NCI-H748 treated with DMSO at 0.1 percent for 48 hours (cell line): ENCODE measurements around the gene CDYL2.

Experiments used
- DNase-seq: peaks from one replicate; lab custom pipeline; 2025; lab: John Stamatoyannopoulos, UW

The CDYL2 gene

GRCh38 chr16:80622007-80622406 is 182.4 kb downstream of the CDYL2 start:
- no peak for DNase-seq

- no peak for DNase-seq
Observed at GRCh38 chr16:80620736-80621605, 183.4 kb downstream of the CDYL2 start.

- DNase-seq = no peak
Observed at GRCh38 chr16:80619824-80620223, 184.6 kb downstream of the CDYL2 start.

GRCh38 chr16:80618862-80619648 is 185.3 kb downstream of the CDYL2 start:
- DNase-seq = no peak

- DNase-seq = no peak
Observed at GRCh38 chr16:80616362-80616761, 188.0 kb downstream of the CDYL2 start.

GRCh38 chr16:80615735-80616134 is 188.7 kb downstream of the CDYL2 start:
- no peak for DNase-seq

- no peak for DNase-seq
Observed at GRCh38 chr16:80614908-80615671, 189.3 kb downstream of the CDYL2 start.

- DNase-seq = no peak
Observed at GRCh38 chr16:80612461-80613017, 191.9 kb downstream of the CDYL2 start.

GRCh38 chr16:80611930-80612327 is 192.5 kb downstream of the CDYL2 start:
- no peak for DNase-seq

GRCh38 chr16:80611171-80611929 is 193.0 kb downstream of the CDYL2 start:
- no peak for DNase-seq

- no peak for DNase-seq
Observed at GRCh38 chr16:80610481-80611156, 193.8 kb downstream of the CDYL2 start.

- DNase-seq = no peak
Observed at GRCh38 chr16:80608946-80609345, 195.5 kb downstream of the CDYL2 start.

GRCh38 chr16:80607204-80607603 is 197.2 kb downstream of the CDYL2 start:
- DNase-seq = no peak

- no peak for DNase-seq
Observed at GRCh38 chr16:80606221-80606766, 198.1 kb downstream of the CDYL2 start.

GRCh38 chr16:80604600-80605355 is 199.6 kb downstream of the CDYL2 start:
- DNase-seq = no peak

GRCh38 chr16:80602894-80603293 is 201.5 kb downstream of the CDYL2 start:
- no peak for DNase-seq

GRCh38 chr16:80601182-80601581 is 203.2 kb downstream of the CDYL2 start:
- DNase-seq = no peak

GRCh38 chr16:80599466-80599865 is 204.9 kb downstream of the CDYL2 start:
- DNase-seq = no peak

GRCh38 chr16:80596507-80597207 is 207.7 kb downstream of the CDYL2 start:
- DNase-seq = no peak
